WTC11 (cell line): Measurements from ENCODE around the gene NLRP6. TPM values are rescaled to one million over a fixed set of nuclear protein-coding genes. Genes with fewer than 3 reads are reported as not detected.
A peak's percentile ranks its signal among the peaks of the same experiment; 100 is the strongest.

Experiments used
- ATAC-seq: fragments of 200-7000 bp; cut with Tn5 transposase; 2 replicates; pipeline ENCODE4 v1.10.0; 2021; ENCODE audit warnings: mild to moderate bottlenecking, moderate library complexity
- CTCF ChIA-PET: fragments of 300-600 bp; sonication (Branson Sonifier 250); formaldehyde crosslinking; loops from one replicate; lab custom pipeline; 2021; ENCODE audit warnings: antibody characterized with exemption; lab: Charles Lee
- POLR2A ChIA-PET: fragments of 350-600 bp; sonication (Branson Sonifier 250); formaldehyde crosslinking; loops from one replicate; lab custom pipeline; 2021; ENCODE audit warnings: antibody characterized with exemption; lab: Charles Lee
- DNase-seq: peaks from one replicate; pipeline ENCODE4 v3.0.0; 2021; ENCODE audit warnings: low spot score
- H3K27ac Mint-ChIP-seq: 2 replicates; pipeline ENCODE4 v1.8.0; 2021; ENCODE audit warnings: mixed read lengths
- H3K27me3 Mint-ChIP-seq: 2 replicates; pipeline ENCODE4 v1.8.0; 2021; ENCODE audit warnings: low read depth, mild to moderate bottlenecking, moderate library complexity, mixed read lengths
- H3K36me3 Mint-ChIP-seq: 2 replicates; pipeline ENCODE4 v1.8.0; 2021; ENCODE audit warnings: mixed read lengths
- H3K4me1 Mint-ChIP-seq: 2 replicates; pipeline ENCODE4 v1.8.0; 2022; ENCODE audit warnings: mixed read lengths
- H3K4me3 Mint-ChIP-seq: 2 replicates; pipeline ENCODE4 v1.8.0; 2021; ENCODE audit warnings: mild to moderate bottlenecking, moderate library complexity, mixed read lengths
- H3K9me3 Mint-ChIP-seq: 2 replicates; pipeline ENCODE4 v1.8.0; 2021; ENCODE audit warnings: mixed read lengths
- E2F4 ChIP-seq: sonication (generic); formaldehyde crosslinking; IDR thresholded peaks from 2 replicates; pipeline ENCODE4 v1.8.1; 2022; ENCODE audit warnings: low read depth, mild to moderate bottlenecking, moderate library complexity, missing genetic modification reagents, borderline replicate concordance
- MXD4 ChIP-seq: fragments of 250-450 bp; sonication (Bioruptor Pico); IDR thresholded peaks from 2 replicates; pipeline ENCODE4 v1.8.0; 2021; ENCODE audit warnings: mild to moderate bottlenecking, moderate library complexity, borderline replicate concordance
- NFATC4 ChIP-seq: fragments of 250-450 bp; sonication (Bioruptor Pico); IDR thresholded peaks from 2 replicates; pipeline ENCODE4 v1.9.0; 2021; ENCODE audit warnings: mild to moderate bottlenecking
- NR1H2 ChIP-seq: sonication (generic); formaldehyde crosslinking; IDR thresholded peaks from 2 replicates; pipeline ENCODE4 v1.9.0; 2021; ENCODE audit warnings: mild to moderate bottlenecking, moderate library complexity, missing genetic modification reagents
- TEAD4 ChIP-seq: sonication (generic); formaldehyde crosslinking; IDR thresholded peaks from 2 replicates; pipeline ENCODE4 v1.8.0; 2022; ENCODE audit warnings: mild to moderate bottlenecking, missing genetic modification reagents
- USF2 ChIP-seq: sonication (generic); formaldehyde crosslinking; IDR thresholded peaks from 2 replicates; pipeline ENCODE4 v1.8.1; 2023; ENCODE audit warnings: mild to moderate bottlenecking, missing genetic modification reagents, moderate library complexity
- ZBTB21 ChIP-seq: sonication (generic); formaldehyde crosslinking; IDR thresholded peaks from 2 replicates; pipeline ENCODE4 v1.8.1; 2023; ENCODE audit warnings: mild to moderate bottlenecking, missing genetic modification reagents, borderline replicate concordance
- ZMAT4 ChIP-seq: fragments of 250-450 bp; sonication (Bioruptor Pico); IDR thresholded peaks from 2 replicates; pipeline ENCODE4 v1.9.0; 2021; ENCODE audit warnings: mild to moderate bottlenecking
- ZNF263 ChIP-seq: sonication (generic); formaldehyde crosslinking; IDR thresholded peaks from 2 replicates; pipeline ENCODE4 v1.8.1; 2022; ENCODE audit warnings: low read depth, mild to moderate bottlenecking, moderate library complexity, missing genetic modification reagents
- total RNA-seq: library from RNA; stranded (reverse); gene quantifications from 3 replicates; pipeline ENCODE4 v1.2.3, GENCODE V29; 2021
- TF ChIP-seq, protein P1 (sequence below): sonication (generic); formaldehyde crosslinking; IDR thresholded peaks from 2 replicates; pipeline ENCODE4 v1.8.0; 2022; ENCODE audit warnings: mild to moderate bottlenecking, missing genetic modification reagents
- TF ChIP-seq, protein P2 (sequence below): sonication (generic); formaldehyde crosslinking; IDR thresholded peaks from 2 replicates; pipeline ENCODE4 v1.8.1; 2023; ENCODE audit warnings: mild to moderate bottlenecking, missing genetic modification reagents
- TF ChIP-seq, protein P3 (sequence below): sonication (generic); formaldehyde crosslinking; IDR thresholded peaks from 2 replicates; pipeline ENCODE4 v1.8.0; 2022; ENCODE audit warnings: mild to moderate bottlenecking, missing genetic modification reagents

Gene NLRP6
- total RNA-seq, 1 experiment from 2014 or later, result 0.09 TPM

- no peak for TF ChIP-seq MXD4 (CRISPR knock-in tag)
- no peak for TF ChIP-seq TEAD4 (CRISPR knock-in tag)
- no peak for TF ChIP-seq NR1H2 (CRISPR knock-in tag)
- TF ChIP-seq USF2 (CRISPR knock-in tag), result no peak
Observed at GRCh38 chr11:259413-259812, 18.8 kb upstream of the NLRP6 start (continued).

DNA sequence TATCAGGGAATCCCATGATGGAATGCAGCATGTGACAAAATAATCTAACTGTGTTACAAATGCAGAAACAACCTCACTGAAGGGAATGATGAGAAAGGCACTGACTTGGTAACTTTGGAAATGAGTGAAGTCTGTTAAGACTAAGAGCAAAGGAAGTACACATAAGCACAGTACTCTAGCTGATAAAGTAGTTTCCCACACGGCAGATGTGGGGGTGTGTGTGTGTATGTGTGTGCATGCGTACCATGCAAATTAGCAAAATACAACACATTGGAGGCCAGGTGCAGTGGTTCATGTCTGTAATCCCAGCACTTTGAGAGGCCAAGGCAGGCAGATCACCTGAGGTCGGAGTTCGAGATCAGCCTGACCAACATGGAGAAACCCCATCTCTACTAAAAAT lies 16.6 kb upstream of the NLRP6 start:
- H3K4me3 Mint-ChIP-seq, result no peak overlapping the region
- TF ChIP-seq, protein P1, sequence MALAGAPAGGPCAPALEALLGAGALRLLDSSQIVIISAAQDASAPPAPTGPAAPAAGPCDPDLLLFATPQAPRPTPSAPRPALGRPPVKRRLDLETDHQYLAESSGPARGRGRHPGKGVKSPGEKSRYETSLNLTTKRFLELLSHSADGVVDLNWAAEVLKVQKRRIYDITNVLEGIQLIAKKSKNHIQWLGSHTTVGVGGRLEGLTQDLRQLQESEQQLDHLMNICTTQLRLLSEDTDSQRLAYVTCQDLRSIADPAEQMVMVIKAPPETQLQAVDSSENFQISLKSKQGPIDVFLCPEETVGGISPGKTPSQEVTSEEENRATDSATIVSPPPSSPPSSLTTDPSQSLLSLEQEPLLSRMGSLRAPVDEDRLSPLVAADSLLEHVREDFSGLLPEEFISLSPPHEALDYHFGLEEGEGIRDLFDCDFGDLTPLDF (CRISPR knock-in tag), result no peak
- TF ChIP-seq, protein P2, sequence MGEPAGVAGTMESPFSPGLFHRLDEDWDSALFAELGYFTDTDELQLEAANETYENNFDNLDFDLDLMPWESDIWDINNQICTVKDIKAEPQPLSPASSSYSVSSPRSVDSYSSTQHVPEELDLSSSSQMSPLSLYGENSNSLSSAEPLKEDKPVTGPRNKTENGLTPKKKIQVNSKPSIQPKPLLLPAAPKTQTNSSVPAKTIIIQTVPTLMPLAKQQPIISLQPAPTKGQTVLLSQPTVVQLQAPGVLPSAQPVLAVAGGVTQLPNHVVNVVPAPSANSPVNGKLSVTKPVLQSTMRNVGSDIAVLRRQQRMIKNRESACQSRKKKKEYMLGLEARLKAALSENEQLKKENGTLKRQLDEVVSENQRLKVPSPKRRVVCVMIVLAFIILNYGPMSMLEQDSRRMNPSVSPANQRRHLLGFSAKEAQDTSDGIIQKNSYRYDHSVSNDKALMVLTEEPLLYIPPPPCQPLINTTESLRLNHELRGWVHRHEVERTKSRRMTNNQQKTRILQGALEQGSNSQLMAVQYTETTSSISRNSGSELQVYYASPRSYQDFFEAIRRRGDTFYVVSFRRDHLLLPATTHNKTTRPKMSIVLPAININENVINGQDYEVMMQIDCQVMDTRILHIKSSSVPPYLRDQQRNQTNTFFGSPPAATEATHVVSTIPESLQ (CRISPR knock-in tag), result no peak
- no peak for TF ChIP-seq E2F4 (CRISPR knock-in tag)
- TF ChIP-seq, protein P3, sequence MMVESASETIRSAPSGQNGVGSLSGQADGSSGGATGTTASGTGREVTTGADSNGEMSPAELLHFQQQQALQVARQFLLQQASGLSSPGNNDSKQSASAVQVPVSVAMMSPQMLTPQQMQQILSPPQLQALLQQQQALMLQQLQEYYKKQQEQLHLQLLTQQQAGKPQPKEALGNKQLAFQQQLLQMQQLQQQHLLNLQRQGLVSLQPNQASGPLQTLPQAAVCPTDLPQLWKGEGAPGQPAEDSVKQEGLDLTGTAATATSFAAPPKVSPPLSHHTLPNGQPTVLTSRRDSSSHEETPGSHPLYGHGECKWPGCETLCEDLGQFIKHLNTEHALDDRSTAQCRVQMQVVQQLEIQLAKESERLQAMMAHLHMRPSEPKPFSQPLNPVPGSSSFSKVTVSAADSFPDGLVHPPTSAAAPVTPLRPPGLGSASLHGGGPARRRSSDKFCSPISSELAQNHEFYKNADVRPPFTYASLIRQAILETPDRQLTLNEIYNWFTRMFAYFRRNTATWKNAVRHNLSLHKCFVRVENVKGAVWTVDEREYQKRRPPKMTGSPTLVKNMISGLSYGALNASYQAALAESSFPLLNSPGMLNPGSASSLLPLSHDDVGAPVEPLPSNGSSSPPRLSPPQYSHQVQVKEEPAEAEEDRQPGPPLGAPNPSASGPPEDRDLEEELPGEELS, result no peak
- TF ChIP-seq, all 79 proteins: peak for 0
- no peak for DNase-seq
- POLR2A ChIA-PET, result interaction anchor here (1.4 kb wide), 1 partner anchor 8 kb away, joined by 3 read pairs; no protein-coding TSS in a partner anchor
- Mint-ChIP-seq H3K36me3 (peaks cover 12% of the 10 kb centered on the region), H3K4me1 (no peaks in the 10 kb centered on the region), H3K27me3 (peaks cover 7% of the 10 kb centered on the region; the same call in 1 of the 2 replicates), H3K9me3 (peaks cover 31% of the 10 kb centered on the region), H3K27ac (no peak overlapping the region)
- CTCF ChIA-PET, result interaction anchor here (1.6 kb wide), 1 partner anchor 11 kb away, joined by 8 read pairs; no protein-coding TSS in a partner anchor
- ATAC-seq, result no peak

DNA sequence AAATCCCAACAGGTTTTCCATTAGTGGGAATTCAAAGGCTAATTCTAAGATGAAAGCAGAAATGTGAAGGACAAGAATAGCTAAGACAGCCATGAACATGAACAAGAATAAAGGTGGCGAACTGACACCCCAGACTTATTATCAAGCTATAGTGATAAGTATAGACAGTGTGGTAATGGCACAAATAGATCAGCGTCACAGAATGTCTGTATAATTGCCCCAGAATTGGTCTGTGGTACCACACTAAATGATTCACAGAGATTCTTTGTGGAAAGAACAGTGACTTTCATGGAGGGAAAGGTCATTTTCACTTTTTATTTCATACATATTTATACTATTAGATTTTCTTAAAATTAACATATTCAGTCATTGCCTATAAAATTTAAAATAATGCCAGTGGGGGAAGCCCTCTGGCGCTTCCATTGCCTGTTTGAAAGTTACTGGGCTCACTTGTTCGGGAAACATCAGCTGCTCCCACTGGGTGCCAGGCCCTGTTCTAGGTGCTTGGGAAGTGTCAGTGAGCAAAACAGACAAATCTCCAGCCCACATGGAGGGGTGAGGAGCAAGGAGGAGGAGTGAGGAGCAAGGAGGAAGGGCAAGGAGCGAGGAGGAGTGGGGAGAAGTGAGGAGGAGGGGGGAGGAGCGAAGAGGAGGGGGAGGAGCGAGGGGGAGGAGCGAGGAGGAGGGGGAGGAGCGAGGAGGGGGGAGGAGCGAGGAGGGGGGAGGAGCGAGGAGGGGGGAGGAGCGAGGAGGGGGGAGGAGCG lies 11.3 kb upstream of the NLRP6 start:
- H3K27ac Mint-ChIP-seq, result no peak overlapping the region
- peaks cover 15% of the 10 kb centered on the region for H3K9me3 Mint-ChIP-seq
- H3K4me1 Mint-ChIP-seq, result peaks cover 28% of the 10 kb centered on the region
- ATAC-seq (no peak), DNase-seq (no peak)
- ChIA-PET POLR2A (interaction anchor here (1.1 kb wide), 1 partner anchor 16 kb away, joined by 3 read pairs; no protein-coding TSS in a partner anchor), CTCF (interaction anchor here (1.1 to 2.9 kb wide), 2 partner anchors 16 to 140 kb away, joined by 4 to 20 read pairs; no protein-coding TSS in a partner anchor)
- H3K36me3 Mint-ChIP-seq, result peaks cover 5% of the 10 kb centered on the region
- H3K27me3 Mint-ChIP-seq, result no peaks in the 10 kb centered on the region; the same call in 1 of the 2 replicates
- no peak overlapping the region for H3K4me3 Mint-ChIP-seq
- TF ChIP-seq ZMAT4 (no peak), NR1H2 (CRISPR knock-in tag) (no peak), NFATC4 (CRISPR knock-in tag) (no peak), ZNF263 (peak; percentile 57; the same call in 1 of the 2 replicates), ZBTB21 (no peak)
